Hepatocyte (in vitro differentiated cells): Measurements from ENCODE around the gene TBCK.

Experiments used
- CTCF ChIP-seq: fragments of 200-600 bp; sonication (generic); IDR thresholded peaks from 2 replicates; pipeline ENCODE4 v1.5.1; 2016; ENCODE audit warnings: antibody characterized with exemption, mild to moderate bottlenecking; ENCODE audit not compliant: poor library complexity
- EZH2 ChIP-seq: fragments of 200-600 bp; sonication (generic); IDR thresholded peaks from 2 replicates; pipeline ENCODE4 v1.6.1; 2016; ENCODE audit warnings: antibody characterized with exemption, mild to moderate bottlenecking, borderline replicate concordance
- EZH2phosphoT487 ChIP-seq: fragments of 200-600 bp; sonication (generic); IDR thresholded peaks from one replicate; pipeline ENCODE4 v1.6.1; 2018; ENCODE audit warnings: antibody characterized with exemption, mild to moderate bottlenecking, low read depth, moderate library complexity; ENCODE audit not compliant: unreplicated experiment, severe bottlenecking

DNA sequence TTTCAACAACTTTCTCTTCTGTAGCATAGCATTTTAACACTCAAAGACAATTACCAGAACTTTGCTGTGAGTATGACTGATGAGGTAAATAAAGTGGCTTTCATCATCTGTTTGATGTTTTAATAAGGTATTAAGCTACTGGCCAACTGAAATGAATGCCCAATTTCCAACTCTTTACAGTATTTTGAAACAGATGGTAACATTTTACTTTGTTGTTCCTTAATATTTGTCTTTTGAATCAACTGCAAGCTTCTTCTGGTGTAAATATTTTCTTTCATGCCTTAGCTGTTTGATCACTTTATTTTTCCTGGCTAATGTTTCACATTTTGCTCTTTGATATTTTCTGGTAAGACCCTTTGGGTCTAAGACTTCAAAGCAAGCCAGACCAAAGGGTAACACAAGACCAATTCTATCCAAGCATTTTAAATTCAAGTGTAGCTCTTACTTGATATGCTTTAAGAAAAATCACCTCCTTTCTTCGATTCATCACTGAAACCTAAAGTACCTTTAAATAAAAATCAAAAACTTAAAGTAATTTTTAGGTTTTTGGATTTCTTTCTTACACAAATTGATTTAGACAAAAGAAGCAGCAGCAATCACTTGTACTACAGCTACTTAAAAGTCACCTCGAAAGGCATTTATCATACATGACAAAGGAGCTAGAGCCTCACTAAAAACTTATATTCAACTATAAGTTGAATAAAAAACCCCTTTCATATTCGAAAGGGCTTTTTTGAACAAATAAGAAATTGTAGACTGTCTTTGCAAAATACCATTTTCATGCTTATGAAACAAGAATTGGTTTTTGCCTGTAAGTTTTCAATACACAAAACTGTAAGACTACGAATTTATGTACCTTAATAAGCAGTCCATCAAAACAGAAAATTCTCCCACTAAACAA lies 57.6 kb downstream of the TBCK start:
- TF ChIP-seq CTCF (no peak), EZH2phosphoT487 (no peak), EZH2 (no peak)
